T-helper 2 cell treated with Interferon-gamma antibody and Interleukin-4, amounts not matched to agents 5 μg/mL and 100 μg/mL, for 36 hours (primary cell): ENCODE results near the gene CHST12.
A peak's percentile ranks its signal among the peaks of the same experiment; 100 is the strongest.
"Not testable (repeated sequence)": the region's sequence is repeated elsewhere in the genome, so short reads cannot be mapped to it uniquely, and the experiment has no call there.

Experiments used
- DNase-seq: peaks from one replicate; pipeline ENCODE4 v3.0.0; 2021; ENCODE audit warnings: low spot score
- H3K27ac Mint-ChIP-seq: one replicate; pipeline ENCODE4 v1.8.0; 2021; ENCODE audit warnings: mild to moderate bottlenecking, mixed read lengths
- H3K27me3 Mint-ChIP-seq: one replicate; pipeline ENCODE4 v1.8.0; 2021; ENCODE audit warnings: low read depth, mixed read lengths
- H3K36me3 Mint-ChIP-seq: one replicate; pipeline ENCODE4 v1.8.0; 2021; ENCODE audit warnings: low read depth, mixed read lengths
- H3K4me1 Mint-ChIP-seq: one replicate; pipeline ENCODE4 v1.8.0; 2021; ENCODE audit warnings: low read depth, mixed read lengths
- H3K4me3 Mint-ChIP-seq: one replicate; pipeline ENCODE4 v1.8.0; 2022; ENCODE audit warnings: mild to moderate bottlenecking, moderate library complexity, mixed read lengths
- H3K9me3 Mint-ChIP-seq: one replicate; pipeline ENCODE4 v1.8.0; 2021; ENCODE audit warnings: mixed read lengths

The CHST12 gene

DNA sequence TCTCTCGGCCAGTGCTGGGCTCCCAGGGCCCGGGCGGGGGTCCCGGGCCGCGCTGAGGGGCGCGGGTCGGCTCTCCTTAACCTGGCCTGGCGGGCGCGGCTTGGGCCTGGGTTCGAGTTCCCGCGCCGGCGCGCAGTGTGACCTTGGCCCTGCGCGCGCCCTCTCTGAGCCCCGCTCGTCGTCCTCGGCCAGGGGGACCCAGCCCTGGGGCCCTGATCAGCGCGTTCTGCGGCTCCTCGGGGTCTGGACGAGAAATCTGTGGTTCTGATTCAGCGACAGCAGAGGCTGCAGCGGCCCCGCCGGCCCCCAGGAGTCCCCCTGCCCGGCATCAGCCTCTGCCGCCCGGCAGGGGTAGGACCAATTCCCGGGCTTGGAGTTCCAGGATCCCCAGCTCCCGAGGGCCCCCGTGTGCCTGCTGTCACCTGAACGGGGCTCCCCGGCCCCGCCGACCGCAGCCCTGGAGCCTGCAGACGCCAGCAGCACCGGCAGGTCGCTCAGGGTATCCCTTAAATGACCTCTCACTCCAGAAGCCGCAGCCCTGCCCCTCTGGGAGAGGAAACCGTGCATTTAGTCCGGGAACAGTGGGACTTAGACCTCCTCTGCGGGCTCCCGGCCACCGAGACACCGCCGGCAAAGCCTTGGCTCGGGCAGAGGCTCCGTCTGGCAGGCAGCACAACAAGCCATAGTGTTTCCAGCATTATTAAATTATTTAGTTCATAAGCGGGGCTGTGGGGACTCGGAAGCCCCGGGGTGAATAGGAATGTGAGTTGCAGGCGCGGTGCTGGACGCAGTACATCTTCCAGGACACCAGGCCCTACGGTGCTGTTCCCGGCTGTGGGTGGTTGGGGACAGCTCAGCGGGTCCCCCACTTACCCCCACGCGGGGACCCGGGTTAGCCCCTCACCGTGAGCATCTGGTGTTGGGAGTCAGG lies 572 bp downstream of the CHST12 start:
- no peaks in the 10 kb centered on the region for H3K9me3 Mint-ChIP-seq
- peak overlapping the region; percentile 80 for H3K4me3 Mint-ChIP-seq
- H3K27me3 Mint-ChIP-seq, result no peaks in the 10 kb centered on the region
- DNase-seq, result no peak
- peaks cover 32% of the 10 kb centered on the region for H3K36me3 Mint-ChIP-seq
- H3K27ac Mint-ChIP-seq, result peak overlapping the region; percentile 92
- H3K4me1 Mint-ChIP-seq, result peaks cover 51% of the 10 kb centered on the region

DNA sequence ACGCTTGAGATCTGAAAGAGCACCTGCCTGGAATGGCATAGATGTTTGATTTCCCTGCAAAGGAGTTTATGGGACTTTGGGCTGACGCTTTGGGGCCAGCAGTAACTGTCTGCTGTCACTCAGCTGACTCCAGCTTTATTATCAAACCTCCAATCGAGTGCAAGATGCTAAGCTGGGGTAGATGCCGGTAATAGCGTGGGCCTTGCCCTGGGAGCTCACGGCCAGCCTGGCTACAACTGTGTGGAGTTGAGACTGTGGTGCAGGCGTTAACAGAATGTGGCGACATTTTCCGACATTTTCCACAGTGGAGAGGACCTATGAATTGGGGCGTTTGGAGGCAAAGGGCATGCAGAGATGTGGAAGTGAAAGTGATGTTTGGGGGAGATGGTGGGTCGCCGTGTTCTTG lies 1.3 kb downstream of the CHST12 start:
- Mint-ChIP-seq H3K27me3 (no peaks in the 10 kb centered on the region), H3K27ac (peak overlapping the region; percentile 92), H3K4me1 (peaks cover 55% of the 10 kb centered on the region)

DNA sequence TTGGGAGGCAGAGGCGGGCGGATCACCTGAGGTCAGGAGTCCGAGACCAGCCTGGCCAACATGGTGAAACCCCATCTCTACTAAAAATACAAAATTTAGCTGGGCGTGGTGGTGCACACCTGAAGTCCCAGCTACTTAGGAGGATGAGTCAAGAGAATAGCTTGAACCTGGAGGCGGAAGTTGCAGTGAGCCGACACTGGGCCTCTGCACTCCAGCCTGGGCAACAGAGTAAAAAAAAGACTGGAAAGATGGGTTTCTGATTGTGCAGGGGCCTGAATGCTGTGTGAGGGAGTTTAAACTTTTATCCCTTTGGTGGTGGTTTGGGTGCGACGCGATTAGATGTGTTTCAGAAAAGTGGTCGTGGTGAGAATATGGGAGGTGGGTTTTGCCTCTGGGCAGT lies 1.8 kb downstream of the CHST12 start:
- Mint-ChIP-seq H3K4me1 (peaks cover 55% of the 10 kb centered on the region), H3K27ac (peak overlapping the region; percentile 92), H3K27me3 (no peaks in the 10 kb centered on the region), H3K4me3 (peak overlapping the region; percentile 80), H3K36me3 (peaks cover 40% of the 10 kb centered on the region), H3K9me3 (no peaks in the 10 kb centered on the region)
- no peak for DNase-seq

More for the DNA sequence above, 1.3 kb downstream of the CHST12 start:
- no peak for DNase-seq
- Mint-ChIP-seq H3K36me3 (peaks cover 35% of the 10 kb centered on the region), H3K9me3 (no peaks in the 10 kb centered on the region), H3K4me3 (peak overlapping the region; percentile 80)

DNA sequence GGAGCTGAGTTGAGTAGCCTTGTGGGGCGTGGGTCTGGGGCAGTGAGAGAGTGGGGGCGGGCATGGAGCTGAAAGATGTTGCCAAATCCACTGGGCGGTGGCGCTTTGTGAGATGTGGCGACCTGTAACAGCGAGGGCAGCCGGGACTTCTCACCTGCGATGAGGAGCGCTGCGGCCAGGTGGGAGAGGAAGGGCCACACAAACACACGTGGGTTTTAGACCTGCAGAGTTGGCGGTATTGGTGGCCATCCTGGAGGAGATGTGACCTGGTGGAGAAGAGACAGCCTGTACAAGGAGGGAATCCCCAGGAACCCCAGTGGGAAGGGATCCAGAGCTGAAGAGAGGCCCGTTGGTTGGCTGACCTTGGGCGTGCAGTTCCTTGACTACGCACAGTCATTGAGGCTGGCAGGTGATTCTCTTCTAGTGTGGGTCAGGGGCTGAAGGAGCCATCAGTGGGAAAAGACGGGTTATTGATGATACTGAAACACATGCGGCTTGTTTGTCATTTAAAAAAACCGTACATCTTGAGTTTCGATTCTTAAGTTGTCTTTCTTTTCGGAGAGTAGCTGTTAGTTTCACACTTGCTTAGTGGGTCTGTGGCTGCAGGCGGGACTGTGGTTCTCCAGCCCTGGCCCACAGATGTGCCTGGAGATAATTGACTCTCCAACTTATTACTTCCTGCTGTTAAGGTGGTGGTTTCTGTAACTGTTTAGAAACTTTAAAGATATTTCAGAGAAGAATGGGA lies 2.4 kb downstream of the CHST12 start:
- H3K27me3 Mint-ChIP-seq, result no peaks in the 10 kb centered on the region
- H3K27ac Mint-ChIP-seq, result peak overlapping the region; percentile 92
- no peaks in the 10 kb centered on the region for H3K9me3 Mint-ChIP-seq
- peaks cover 58% of the 10 kb centered on the region for H3K4me1 Mint-ChIP-seq
- peak; percentile 84 for DNase-seq
- peaks cover 45% of the 10 kb centered on the region for H3K36me3 Mint-ChIP-seq
- peak overlapping the region; percentile 80 for H3K4me3 Mint-ChIP-seq

DNA sequence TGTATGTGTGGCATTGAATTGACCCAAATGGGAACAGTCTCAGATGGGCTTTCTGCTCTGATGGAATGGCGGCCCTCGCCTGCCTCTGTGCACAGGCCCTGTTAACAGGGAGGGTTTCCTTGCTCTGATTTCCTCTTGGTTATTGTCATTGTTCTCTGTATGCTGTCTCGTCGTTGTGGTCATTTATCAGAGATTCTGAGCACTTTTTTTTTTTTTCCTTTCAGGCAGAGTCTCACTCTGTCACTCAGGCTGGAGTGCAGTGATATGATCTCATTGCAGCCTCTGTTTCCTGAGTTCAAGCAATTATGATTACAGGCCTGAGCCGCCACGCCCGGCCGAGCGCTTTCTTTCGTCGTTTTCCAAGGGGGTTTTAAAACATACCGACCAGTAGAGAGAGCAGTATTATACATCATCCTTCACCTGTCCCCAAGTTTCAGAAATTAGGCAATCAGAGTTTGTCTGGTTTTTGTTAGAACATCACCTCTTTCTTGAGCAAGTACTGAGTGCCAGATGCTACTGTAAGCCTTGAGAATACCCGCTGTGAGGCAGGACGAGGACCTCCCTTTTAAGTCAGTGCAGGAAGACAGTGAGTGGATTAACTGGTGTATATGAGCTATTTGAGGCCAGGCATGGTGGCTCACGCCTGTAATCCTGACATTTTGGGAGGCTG lies 6.5 kb downstream of the CHST12 start:
- Mint-ChIP-seq H3K4me3 (peak overlapping the region; percentile 72), H3K9me3 (no peaks in the 10 kb centered on the region), H3K27me3 (no peaks in the 10 kb centered on the region), H3K4me1 (peaks cover 66% of the 10 kb centered on the region), H3K27ac (peak overlapping the region; percentile 88), H3K36me3 (peaks cover 52% of the 10 kb centered on the region)
- DNase-seq, result no peak

DNA sequence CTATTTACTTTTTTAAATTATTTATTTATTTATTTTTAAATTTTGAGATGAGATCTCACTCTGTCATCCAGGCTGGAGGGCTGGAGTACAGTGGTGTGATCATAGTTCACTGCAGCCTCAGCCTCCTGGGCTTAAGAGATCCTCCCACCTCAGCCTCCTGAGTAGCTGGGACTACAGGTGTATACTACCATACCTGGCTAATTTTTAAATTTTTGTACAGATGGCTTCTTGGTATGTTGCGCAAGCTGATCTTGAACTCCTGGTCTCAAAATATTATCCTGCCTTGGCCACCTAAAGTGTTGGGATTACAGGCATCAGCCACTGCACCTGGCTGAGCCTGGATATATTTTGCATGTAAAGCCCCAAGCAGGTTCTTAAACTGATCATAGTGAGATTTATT lies 7.6 kb downstream of the CHST12 start:
- Mint-ChIP-seq H3K36me3 (peaks cover 43% of the 10 kb centered on the region), H3K4me3 (no peak overlapping the region), H3K27ac (no peak overlapping the region), H3K9me3 (no peaks in the 10 kb centered on the region), H3K4me1 (peaks cover 58% of the 10 kb centered on the region), H3K27me3 (no peaks in the 10 kb centered on the region)
- no peak for DNase-seq

DNA sequence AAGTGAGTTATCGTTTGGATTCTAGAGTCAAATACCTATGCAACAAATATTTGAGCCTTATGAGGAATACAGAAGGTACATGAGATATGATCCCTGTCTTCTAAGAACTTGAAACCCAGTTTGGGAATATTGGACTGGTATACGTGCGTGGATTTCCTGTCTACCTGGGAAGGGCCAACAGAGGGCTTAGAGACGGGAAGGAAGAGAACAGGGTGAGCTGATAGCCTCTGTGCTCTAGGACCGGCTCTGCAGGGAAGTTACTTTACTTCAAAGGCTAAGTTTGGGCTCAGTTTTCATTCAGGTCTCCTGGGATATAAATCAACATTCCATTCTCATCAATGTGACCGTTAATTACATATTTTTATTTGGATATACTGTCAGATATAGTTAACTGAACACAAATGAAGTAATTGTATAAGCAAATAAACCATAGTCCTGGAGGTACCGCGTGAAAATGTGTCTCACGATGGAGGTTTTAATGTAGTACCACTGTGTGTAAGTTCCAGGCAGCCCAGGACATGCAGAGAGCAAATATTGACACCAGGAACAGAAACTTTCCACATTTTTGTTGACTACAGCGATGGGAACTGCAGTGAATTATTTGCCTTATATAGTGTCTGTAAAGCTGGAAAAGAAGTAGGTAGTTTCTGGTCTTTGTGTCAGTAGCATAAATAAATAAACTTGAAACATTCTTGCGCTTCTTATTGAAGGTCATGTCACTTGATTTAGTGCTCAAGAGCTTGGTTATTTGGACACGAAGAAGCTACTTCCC lies 8.6 kb downstream of the CHST12 start:
- DNase-seq, result no peak

DNA sequence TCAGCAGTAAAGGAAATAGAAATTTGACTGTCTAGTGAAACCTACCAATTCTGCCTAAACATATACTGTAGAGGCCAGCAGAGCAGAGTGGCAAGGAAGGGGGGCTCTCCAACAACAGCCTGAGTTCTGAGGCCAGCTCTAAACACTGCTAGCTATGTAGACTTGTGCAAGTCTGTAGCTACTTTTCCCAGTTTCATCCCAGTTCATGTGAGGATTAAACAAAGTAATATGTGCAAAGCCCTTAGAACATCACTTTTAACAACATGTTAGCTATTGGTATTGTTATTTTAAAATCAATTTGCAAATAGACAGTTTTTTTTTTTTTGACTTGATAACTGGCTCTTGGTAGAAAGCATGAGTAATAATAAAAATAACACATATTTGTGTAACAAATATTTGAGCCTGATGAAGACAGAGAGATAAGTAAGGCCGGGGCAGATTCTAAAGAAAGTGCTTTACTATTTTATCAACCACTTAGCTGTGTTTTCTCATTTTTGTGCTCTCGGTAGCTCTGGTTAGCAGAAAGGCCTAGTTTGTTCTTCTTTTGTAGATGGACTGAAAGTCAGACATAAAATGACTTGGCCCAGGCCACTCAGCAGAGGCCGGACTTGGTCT lies 9.3 kb downstream of the CHST12 start:
- Mint-ChIP-seq H3K4me1 (peaks cover 64% of the 10 kb centered on the region), H3K36me3 (peaks cover 48% of the 10 kb centered on the region), H3K27ac (no peak overlapping the region), H3K4me3 (no peak overlapping the region), H3K9me3 (no peaks in the 10 kb centered on the region), H3K27me3 (no peaks in the 10 kb centered on the region)
- no peak for DNase-seq

More for the DNA sequence above, 8.6 kb downstream of the CHST12 start:
- no peak overlapping the region for H3K4me3 Mint-ChIP-seq
- no peaks in the 10 kb centered on the region for H3K27me3 Mint-ChIP-seq
- peaks cover 60% of the 10 kb centered on the region for H3K4me1 Mint-ChIP-seq
- H3K9me3 Mint-ChIP-seq, result no peaks in the 10 kb centered on the region
- H3K36me3 Mint-ChIP-seq, result peaks cover 46% of the 10 kb centered on the region
- H3K27ac Mint-ChIP-seq, result no peak overlapping the region

DNA sequence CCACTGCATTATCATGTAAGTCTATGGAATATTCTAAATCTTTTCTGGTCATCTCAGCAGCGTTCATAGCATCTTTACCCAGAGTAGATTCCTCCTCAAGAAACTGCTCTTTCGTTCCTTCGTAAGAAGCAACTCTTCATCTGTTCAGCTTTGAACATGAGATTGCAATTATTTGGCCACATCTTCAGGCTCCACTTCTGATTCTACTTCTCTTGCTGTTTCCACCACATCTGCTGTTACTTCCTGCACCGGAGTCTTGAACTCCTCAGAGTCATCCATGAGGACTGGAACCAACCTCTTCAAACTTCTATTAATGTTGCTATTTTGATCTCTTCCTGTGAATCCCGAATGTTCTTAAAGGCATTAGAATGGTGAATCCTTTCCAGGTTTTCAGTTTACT lies 12.7 kb downstream of the CHST12 start:
- Mint-ChIP-seq H3K9me3 (no peaks in the 10 kb centered on the region), H3K4me1 (peaks cover 44% of the 10 kb centered on the region), H3K36me3 (peaks cover 38% of the 10 kb centered on the region), H3K4me3 (no peak overlapping the region), H3K27me3 (no peaks in the 10 kb centered on the region), H3K27ac (no peak overlapping the region)
- no peak for DNase-seq

DNA sequence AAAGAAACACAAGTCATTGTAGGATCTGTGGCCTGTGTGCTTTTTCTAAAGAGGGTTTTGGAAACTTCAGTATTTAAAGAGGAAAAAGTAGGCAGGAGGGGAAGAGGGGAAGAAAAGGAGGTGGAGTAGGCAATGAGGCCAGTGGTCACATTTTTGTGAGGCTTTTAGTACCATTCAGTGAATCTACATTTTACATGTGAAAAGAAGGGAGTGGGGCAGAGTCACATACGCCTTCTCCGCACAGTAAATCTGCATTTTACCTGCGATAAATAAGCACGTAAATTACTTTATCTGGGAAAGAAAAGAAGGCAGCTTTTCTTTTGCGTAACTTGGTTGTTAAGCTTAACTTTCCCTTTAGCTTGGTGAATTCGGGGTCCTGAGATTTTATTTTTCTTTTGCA lies 13.2 kb downstream of the CHST12 start:
- Mint-ChIP-seq H3K27me3 (no peaks in the 10 kb centered on the region), H3K4me1 (peaks cover 43% of the 10 kb centered on the region), H3K9me3 (no peaks in the 10 kb centered on the region), H3K27ac (no peak overlapping the region), H3K36me3 (peaks cover 38% of the 10 kb centered on the region), H3K4me3 (no peak overlapping the region)
- DNase-seq, result no peak

DNA sequence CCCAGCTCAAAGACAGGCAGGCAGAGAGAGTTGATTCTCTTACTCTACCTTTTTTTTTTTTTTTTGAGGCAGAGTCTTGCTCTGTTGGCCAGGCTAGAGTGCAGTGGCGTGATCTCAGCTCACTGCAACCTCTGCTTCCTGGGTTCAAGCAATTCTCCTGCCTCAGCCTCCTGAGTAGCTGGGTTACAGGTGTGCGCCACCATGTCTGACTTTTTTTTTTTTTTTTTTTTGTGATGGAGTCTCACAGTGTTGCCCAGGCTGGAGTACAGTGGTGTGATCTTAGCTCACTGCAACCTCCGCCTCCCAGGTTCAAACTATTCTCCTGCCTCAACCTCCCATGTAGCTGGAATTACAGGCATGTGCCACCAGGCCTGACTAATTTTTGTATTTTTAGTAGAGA lies 13.8 kb downstream of the CHST12 start:
- H3K9me3 Mint-ChIP-seq, H3K27me3 Mint-ChIP-seq, H3K27ac Mint-ChIP-seq, DNase-seq, H3K4me3 Mint-ChIP-seq: not testable (repeated sequence)
- H3K4me1 Mint-ChIP-seq, result peaks cover 41% of the 10 kb centered on the region
- H3K36me3 Mint-ChIP-seq, result peaks cover 41% of the 10 kb centered on the region

DNA sequence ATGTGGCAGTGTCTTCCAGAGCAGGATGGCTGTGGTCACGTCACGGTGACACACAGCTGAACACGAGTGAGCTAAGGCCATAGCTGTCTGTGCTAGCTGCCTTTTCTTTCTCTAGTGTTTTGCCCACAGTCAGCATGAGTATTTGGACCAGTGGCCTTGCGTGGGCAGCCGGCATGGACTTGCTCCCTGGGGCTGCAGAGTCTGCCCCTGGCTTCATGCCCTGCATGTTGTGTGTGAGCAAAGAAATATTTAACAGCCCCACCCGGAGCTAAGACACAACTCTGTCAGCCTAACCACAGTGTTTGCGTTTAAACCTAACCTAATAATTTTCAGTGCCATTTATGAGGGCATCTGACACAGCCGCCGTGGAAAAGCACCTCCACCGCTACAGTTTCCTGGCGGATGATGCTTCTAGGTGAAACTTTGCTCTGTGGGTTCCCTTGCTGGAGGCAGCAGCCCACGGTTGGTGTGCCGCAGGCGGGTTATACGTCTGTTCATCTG lies 14.6 kb downstream of the CHST12 start:
- Mint-ChIP-seq H3K27me3 (no peaks in the 10 kb centered on the region), H3K27ac (no peak overlapping the region), H3K36me3 (peaks cover 38% of the 10 kb centered on the region), H3K9me3 (no peaks in the 10 kb centered on the region), H3K4me3 (peak overlapping the region; percentile 39), H3K4me1 (peaks cover 34% of the 10 kb centered on the region)
- DNase-seq, result peak; percentile 48
